K562 (cell line): ENCODE results near the gene HES5. TPM values are rescaled to one million over a fixed set of nuclear protein-coding genes. Genes with fewer than 3 reads are reported as not detected.

Experiments used
- ATAC-seq: fragments of 200-7000 bp; cut with Tn5 transposase; 3 replicates; pipeline ENCODE4 v1.9.1; 2020; ENCODE audit warnings: moderate library complexity
- BruUV-seq: library from RNA; stranded (reverse); fragments of 400-500 nt; replicated peaks from 2 replicates; lab custom pipeline; 2021; lab: Mats Ljungman, UMichigan
- CTCF ChIA-PET: fragments of 300-600 bp; formaldehyde crosslinking; extraction: SDS; loops from one replicate; lab custom pipeline; 2021; ENCODE audit warnings: low intra/inter-chr PET ratio; lab: Yijun Ruan, JAX
- POLR2A ChIA-PET: fragments of 300-600, 350-650 bp; sonication (Branson Sonifier 250); formaldehyde crosslinking; extraction: SDS; loops from one replicate; lab custom pipeline; 2021; ENCODE audit warnings: antibody characterized with exemption, inconsistent platforms; lab: Yijun Ruan, JAX
- DNase-seq, 4 experiments: peaks; one replicate each; pipeline versions ENCODE4 v3.0.0 to v3.0.0-alpha.2; 2011 to 2018; ENCODE audit warnings: low spot score in 3 of 4, mixed read lengths in 3 of 4; ENCODE audit errors: extremely low read depth in 1 of 4
- FAIRE-seq: peaks from 2 replicates; lab custom pipeline; 2011; peaks lifted over from hg19 to GRCh38; lab: Jason Lieb, UNC
- H2AFZ ChIP-seq: 2 replicates; pipeline ENCODE4 v1.6.0; 2011; ENCODE audit warnings: low read depth, low read length, control low read depth, inconsistent platforms
- H3K27ac ChIP-seq: fragments of 200-600 bp; 3 replicates; pipeline ENCODE4 v1.8.0; 2011; ENCODE audit warnings: low read depth, mild to moderate bottlenecking, control low read depth, inconsistent platforms, low read length, moderate library complexity, mixed read lengths; ENCODE audit errors: extremely low read depth
- H3K27me3 ChIP-seq, 2 experiments: fragments of 300-600 bp in 1 of 2; 2 replicates in 1 of 2; 3 replicates in 1 of 2; pipeline versions ENCODE4 v1.6.0 to v1.8.0; 2011; ENCODE audit warnings: inconsistent platforms in 2 of 2, low read length in 2 of 2, mild to moderate bottlenecking in 1 of 2, mixed read lengths in 1 of 2, moderate library complexity in 1 of 2; ENCODE audit not compliant: control insufficient read depth in 2 of 2, insufficient read depth in 2 of 2
- H3K36me3 ChIP-seq: fragments of 300-600 bp; 3 replicates; pipeline ENCODE4 v1.8.0; 2011; ENCODE audit warnings: mild to moderate bottlenecking, low read length, inconsistent platforms; ENCODE audit not compliant: control insufficient read depth, insufficient read depth
- H3K4me1 ChIP-seq, 2 experiments: fragments of 200-600 bp in 1 of 2; replicated peaks in 1 of 2; 2 replicates in 1 of 2; 3 replicates in 1 of 2; pipeline versions ENCODE4 v1.5.1 to v1.8.0; 2011; ENCODE audit warnings: inconsistent platforms in 2 of 2, low read length in 2 of 2, mild to moderate bottlenecking in 1 of 2, mixed read lengths in 1 of 2, moderate library complexity in 1 of 2; ENCODE audit not compliant: control insufficient read depth in 2 of 2, insufficient read depth in 2 of 2
- H3K4me2 ChIP-seq: 2 replicates; pipeline ENCODE4 v1.6.1; 2011; ENCODE audit warnings: low read length, control low read depth, inconsistent platforms, mixed read lengths; ENCODE audit not compliant: insufficient read depth
- H3K4me3 ChIP-seq: fragments of 200-600 bp; sonication (generic), shearing (Covaris generic); 2 replicates; pipeline ENCODE4 v1.5.1; 2016; ENCODE audit warnings: control low read depth, inconsistent platforms
- H3K79me2 ChIP-seq: fragments of 200-600 bp; 3 replicates; pipeline ENCODE4 v1.8.0; 2011; ENCODE audit warnings: low read length, inconsistent platforms; ENCODE audit not compliant: control insufficient read depth, insufficient read depth
- H3K9ac ChIP-seq, 2 experiments: 2 replicates each; pipeline versions ENCODE4 v1.6.0 to v1.6.1; 2011; ENCODE audit warnings: low read depth in 2 of 2, low read length in 2 of 2, control low read depth in 1 of 2, inconsistent platforms in 1 of 2, mild to moderate bottlenecking in 1 of 2, mixed read lengths in 1 of 2; ENCODE audit not compliant: insufficient read depth in 1 of 2
- H3K9me1 ChIP-seq: one replicate; pipeline ENCODE4 v1.6.0; 2011; ENCODE audit warnings: inconsistent platforms, mild to moderate bottlenecking, low read length, moderate library complexity; ENCODE audit not compliant: control insufficient read depth, insufficient read depth
- H3K9me3 ChIP-seq: replicated peaks from 2 replicates; pipeline ENCODE4 v1.5.1; 2011; ENCODE audit warnings: low read depth, low read length, inconsistent platforms; ENCODE audit not compliant: control insufficient read depth, insufficient read depth
- H4K20me1 ChIP-seq: replicated peaks from 2 replicates; pipeline ENCODE4 v1.6.1; 2011; ENCODE audit warnings: low read length, inconsistent platforms, mixed read lengths; ENCODE audit not compliant: control insufficient read depth, insufficient read depth
- CREB3L1 ChIP-seq: fragments of 450-650 bp; IDR thresholded peaks from 2 replicates; pipeline ENCODE4 v1.6.1; 2014; ENCODE audit warnings: low read depth, mild to moderate bottlenecking, moderate library complexity, borderline replicate concordance
- ESRRA ChIP-seq: fragments of 450-650 bp; IDR thresholded peaks from 2 replicates; pipeline ENCODE4 v1.6.1; 2014; ENCODE audit warnings: low read depth, mild to moderate bottlenecking, moderate library complexity, borderline replicate concordance
- FOXA3 ChIP-seq, 2 experiments: fragments of 450-650 bp in 1 of 2; sonication (generic) in 1 of 2; formaldehyde crosslinking; IDR thresholded peaks in 1 of 2; conservative IDR thresholded peaks in 1 of 2; 2 replicates each; pipeline versions ENCODE4 v1.4.0 to v1.8.0; 2020 to 2022; ENCODE audit warnings: mild to moderate bottlenecking in 2 of 2, missing genetic modification reagents in 1 of 2
- GABPB1 ChIP-seq: sonication (generic); formaldehyde crosslinking; IDR thresholded peaks from 2 replicates; pipeline ENCODE4 v1.8.0; 2022; ENCODE audit warnings: mild to moderate bottlenecking, missing genetic modification reagents
- HMGXB4 ChIP-seq: sonication (generic); formaldehyde crosslinking; IDR thresholded peaks from 2 replicates; pipeline ENCODE4 v1.8.1; 2023; ENCODE audit warnings: mild to moderate bottlenecking, missing genetic modification reagents
- IRF1 ChIP-seq: sonication (generic); formaldehyde crosslinking; IDR thresholded peaks from 2 replicates; pipeline ENCODE4 v1.8.0; 2022; ENCODE audit warnings: missing genetic modification reagents, mild to moderate bottlenecking, borderline replicate concordance
- NCOR1 ChIP-seq: fragments of 450-650 bp; IDR thresholded peaks from 2 replicates; pipeline ENCODE4 v1.6.1; 2016; ENCODE audit warnings: mild to moderate bottlenecking, moderate library complexity
- PRMT5 ChIP-seq: sonication (generic); formaldehyde crosslinking; IDR thresholded peaks from 2 replicates; pipeline ENCODE4 v1.5.0; 2020; ENCODE audit warnings: missing genetic modification reagents
- SAFB ChIP-seq: fragments of 200-400 bp; formaldehyde crosslinking; IDR thresholded peaks from 2 replicates; pipeline ENCODE4 v1.6.1; 2017; ENCODE audit warnings: low read depth, low read length, borderline replicate concordance
- TAF15 ChIP-seq: fragments of 200-400 bp; formaldehyde crosslinking; IDR thresholded peaks from 2 replicates; pipeline ENCODE4 v1.6.1; 2017; ENCODE audit warnings: mild to moderate bottlenecking, low read depth, low read length, moderate library complexity
- ZFX ChIP-seq: sonication (generic); formaldehyde crosslinking; IDR thresholded peaks from 2 replicates; pipeline ENCODE4 v1.8.0; 2022; ENCODE audit warnings: mild to moderate bottlenecking, missing genetic modification reagents, moderate library complexity
- ZNF134 ChIP-seq: fragments of 250-450 bp; sonication (Bioruptor Pico); conservative IDR thresholded peaks from 2 replicates; pipeline ENCODE4 v1.4.0; 2020
- ZNF224 ChIP-seq: sonication (generic); formaldehyde crosslinking; IDR thresholded peaks from 2 replicates; pipeline ENCODE4 v1.8.0; 2022; ENCODE audit warnings: mild to moderate bottlenecking, missing genetic modification reagents
- ZNF444 ChIP-seq: fragments of 250-450 bp; sonication (Bioruptor Pico); IDR thresholded peaks from 2 replicates; pipeline ENCODE4 v1.4.0; 2020; ENCODE audit warnings: mild to moderate bottlenecking, moderate library complexity
- WGBS: fragments of 100-300 bp; shearing (Covaris generic); methylation state at CpG from one replicate; pipeline ENCODE4 v1.1.6; 2016; ENCODE audit warnings: low coverage, mixed read lengths; ENCODE audit not compliant: insufficient coverage; ENCODE audit errors: missing lambda C conversion rate; 5-methylcytosine and 5-hydroxymethylcytosine counted together
- in situ Hi-C: fragments of 300-500 bp; cut with MboI; formaldehyde crosslinking; loops from 4 replicates; pipeline ENCODE4 v1.15.0; 2018; ENCODE audit warnings: inconsistent platforms, mixed read lengths
- intact Hi-C: fragments of 100-400 bp; cut with micrococcal nuclease; formaldehyde crosslinking; loops from 2 replicates; pipeline ENCODE4 v1.14.2; 2022
- polyA plus RNA-seq, 8 experiments: library from polyadenylated mRNA; depleted of rRNA in 4 of 8; stranded (reverse) in 5 of 8; unstranded in 3 of 8; fragments of >200 nt; fragmentation: Nextera tagmentation in 2 of 8; fragmentation: Illumina TruSeq in 1 of 8; extraction: Ambion mirVana in 2 of 8; extraction: Trizol in 1 of 8; gene quantifications; 2 replicates each; pipeline versions ENCODE4 v1.2.1 to v1.2.3, GENCODE V29; 2011 to 2014; ENCODE audit warnings: inconsistent platforms in 1 of 8, missing spikeins in 1 of 8
- total RNA-seq, 7 experiments: library from RNA; depleted of rRNA in 6 of 7; stranded (reverse); fragments of >200 nt in 6 of 7; fragmentation: Illumina TruSeq in 2 of 7; extraction: Trizol in 2 of 7; gene quantifications; 2 replicates each; pipeline versions ENCODE4 v1.2.1 to v1.2.3, GENCODE V29; 2011 to 2021; ENCODE audit warnings: low replicate concordance in 1 of 7
- TF ChIP-seq, protein P1 (sequence below), 2 experiments: IDR thresholded peaks in 1 of 2; conservative IDR thresholded peaks in 1 of 2; 2 replicates each; pipeline ENCODE4 v1.6.1; 2016; ENCODE audit warnings: low read depth in 2 of 2, mild to moderate bottlenecking in 1 of 2, missing compliant biosample characterization in 1 of 2, missing genetic modification characterization in 1 of 2, moderate library complexity in 1 of 2

HES5 gene
- total and polyA plus RNA-seq, 9 of the 15 experiments (the other 6 are each of a cell fraction or from before 2014, with no cell fraction given) = not detected

DNA sequence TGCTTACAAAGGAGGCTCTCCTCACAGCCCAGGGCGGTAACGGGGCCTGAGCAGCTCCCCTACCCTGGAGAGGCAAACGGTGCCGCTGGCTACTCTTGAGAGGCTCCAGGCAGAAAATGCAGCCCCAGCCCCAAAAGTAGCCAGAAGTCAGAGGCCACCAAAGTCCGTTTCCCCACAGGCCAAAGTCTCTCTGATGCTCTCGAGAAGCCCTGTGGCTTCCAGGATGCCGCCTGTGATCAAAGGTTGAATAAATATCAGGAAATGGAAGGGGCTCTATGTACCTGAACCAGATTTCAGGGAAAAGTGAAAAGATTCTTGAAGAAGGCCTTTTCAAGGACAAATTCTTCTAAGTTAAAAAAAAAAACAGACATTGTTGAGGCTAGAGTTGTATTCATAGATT lies 7.8 kb downstream of the HES5 start:
- intact Hi-C loops = no loop called here
- DNase-seq (no peak), FAIRE-seq (no peak), ATAC-seq (no peak)
- no peak overlapping the region for H2AFZ ChIP-seq
- H3K9ac ChIP-seq = no peak overlapping the region; a peak in 1 of 4 replicates
- H4K20me1 ChIP-seq = peaks cover 43% of the 10 kb centered on the region
- no peak overlapping the region for H3K4me3 ChIP-seq
- H3K79me2 ChIP-seq = peaks cover 47% of the 10 kb centered on the region
- H3K36me3 ChIP-seq = peaks cover 79% of the 10 kb centered on the region
- H3K4me1 ChIP-seq = peaks cover 24 to 50% of the 10 kb centered on the region in 2 experiments; a peak in 4 of 5 replicates
- in situ Hi-C loops = no loop called here
- H3K9me3 ChIP-seq = no peaks in the 10 kb centered on the region
- ChIA-PET CTCF (interaction anchor here (0.6 kb wide), 1 partner anchor 327 kb away, joined by 4 read pairs; the partner anchor contains the start of gene FAAP20), POLR2A (interaction anchor here (0.6 to 0.9 kb wide), 2 partner anchors 27 to 203 kb away, joined by 3 read pairs; no protein-coding TSS in a partner anchor)
- no peak overlapping the region; the same call in 2 of the 3 replicates for H3K27ac ChIP-seq
- no peak overlapping the region for H3K4me2 ChIP-seq
- WGBS = 87% methylated on average over 7 of the region's 7 CpGs
- H3K27me3 ChIP-seq = no peaks in the 10 kb centered on the region
- peaks cover 21% of the 10 kb centered on the region for H3K9me1 ChIP-seq
- no TSS peak for BruUV-seq
- TF ChIP-seq NCOR1 (no peak), HMGXB4 (CRISPR knock-in tag) (no peak), ZFX (CRISPR knock-in tag) (no peak), ESRRA (no peak), TAF15 (no peak), ZNF224 (CRISPR knock-in tag) (no peak), PRMT5 (CRISPR knock-in tag) (no peak), FOXA3 (CRISPR knock-in tag; conservative IDR thresholded peaks at IDR 0.05 in 1 of 2, IDR thresholded peaks at IDR 0.05 in 1 of 2) (no peak), SAFB (no peak), IRF1 (CRISPR knock-in tag) (no peak), ZNF444 (no peak), ZNF134 (CRISPR knock-in tag) (no peak), CREB3L1 (no peak), GABPB1 (CRISPR knock-in tag) (no peak)
- TF ChIP-seq, protein P1, sequence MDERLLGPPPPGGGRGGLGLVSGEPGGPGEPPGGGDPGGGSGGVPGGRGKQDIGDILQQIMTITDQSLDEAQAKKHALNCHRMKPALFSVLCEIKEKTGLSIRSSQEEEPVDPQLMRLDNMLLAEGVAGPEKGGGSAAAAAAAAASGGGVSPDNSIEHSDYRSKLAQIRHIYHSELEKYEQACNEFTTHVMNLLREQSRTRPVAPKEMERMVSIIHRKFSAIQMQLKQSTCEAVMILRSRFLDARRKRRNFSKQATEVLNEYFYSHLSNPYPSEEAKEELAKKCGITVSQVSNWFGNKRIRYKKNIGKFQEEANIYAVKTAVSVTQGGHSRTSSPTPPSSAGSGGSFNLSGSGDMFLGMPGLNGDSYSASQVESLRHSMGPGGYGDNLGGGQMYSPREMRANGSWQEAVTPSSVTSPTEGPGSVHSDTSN (CRISPR knock-in tag; IDR thresholded peaks at IDR 0.05; ENCODE audit: low read depth) = no peak
- TF ChIP-seq, protein P1 (tag; conservative IDR thresholded peaks at IDR 0.05; ENCODE audit: low read depth) = no peak
